Tongue (tissue), 2 donors: ENCODE data around the gene SIGLEC8. TPM values are rescaled to one million over a fixed set of nuclear protein-coding genes. Genes with fewer than 3 reads are reported as not detected.
"Not testable (repeated sequence)": the region's sequence is repeated elsewhere in the genome, so short reads cannot be mapped to it uniquely, and the experiment has no call there.

ENCODE experiments used
- DNase-seq: peaks from one replicate; pipeline ENCODE4 v3.0.0-alpha.2; 2015
- total RNA-seq: library from RNA; depleted of rRNA; stranded (reverse); fragments of >200 nt; gene quantifications from one replicate; pipeline ENCODE4 v1.2.3, GENCODE V29; 2014

Gene SIGLEC8
- not detected for total RNA-seq

DNA sequence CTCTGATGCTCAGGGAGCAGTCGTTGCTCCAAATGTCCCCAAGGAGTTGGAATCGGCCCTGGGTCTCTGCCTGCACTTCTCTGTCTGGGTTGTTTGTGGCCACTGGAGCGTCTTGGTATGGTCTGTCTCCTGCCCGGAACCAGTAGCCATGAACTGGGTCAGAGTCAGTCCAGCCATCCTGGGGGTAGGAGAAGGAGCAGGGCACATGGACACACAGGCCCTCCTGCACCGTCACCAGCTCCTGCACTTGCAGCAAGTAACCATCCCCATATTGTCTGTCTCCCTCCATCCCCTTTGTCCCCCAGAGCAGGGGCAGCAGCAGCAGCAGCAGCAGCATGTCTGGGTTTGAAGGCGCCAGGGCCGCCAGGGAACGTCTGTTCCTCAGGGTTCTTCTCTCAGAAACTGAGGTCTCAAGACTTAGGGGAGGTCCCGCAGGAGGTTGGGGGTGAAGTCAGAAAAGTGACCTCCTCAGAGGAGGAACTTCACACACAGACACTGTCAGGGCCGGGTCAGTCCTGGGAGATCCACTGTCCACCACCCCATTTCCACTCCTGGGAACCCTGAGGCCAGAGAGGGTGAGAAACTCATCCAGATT is at the start of gene SIGLEC8:
TSS of gene SIGLEC8 (minus strand) at position 404 of the 595 bp plus-strand sequence. CDS start at position 337, 67 bp downstream.
- DNase-seq: no peak

DNA sequence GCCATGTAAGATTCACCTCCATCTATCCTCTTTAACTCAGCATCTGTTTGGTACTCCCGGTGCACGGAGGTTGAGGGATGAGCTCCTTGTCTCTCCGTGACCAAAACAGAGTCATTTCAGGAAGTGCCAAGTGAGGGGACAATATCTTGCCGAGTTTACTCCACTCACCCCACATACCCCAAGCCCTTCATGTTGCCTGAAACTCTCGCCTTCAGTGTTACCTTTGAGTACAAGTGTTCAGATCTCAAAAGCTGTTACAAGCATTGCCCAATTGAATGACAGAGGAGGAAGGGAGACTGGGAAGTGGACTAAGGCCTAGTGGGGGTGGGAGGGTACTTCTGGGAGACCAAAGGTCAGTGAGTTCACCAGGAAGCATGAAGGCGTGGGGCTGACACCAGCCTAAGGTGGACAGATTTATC is 49.4 kb upstream of the SIGLEC8 start:
- no peak for DNase-seq

DNA sequence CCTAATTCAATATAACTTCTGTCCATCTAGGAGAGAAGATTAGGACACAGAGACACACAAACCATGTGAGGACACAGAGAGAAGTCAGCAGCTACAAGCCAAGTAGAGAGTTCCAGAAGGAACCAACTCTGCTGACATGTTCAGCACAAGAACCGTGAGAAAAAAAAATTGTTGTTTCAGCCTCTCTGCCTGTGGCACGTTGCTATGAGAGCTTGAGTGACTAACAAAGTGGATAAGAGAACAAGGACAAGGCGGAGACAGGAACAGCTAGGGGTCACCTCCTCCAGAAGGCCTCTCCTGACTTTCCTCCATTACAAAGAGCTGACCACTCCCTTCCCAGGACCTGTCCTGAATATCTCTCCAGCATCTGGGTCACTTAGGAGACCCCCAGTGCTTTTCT is 48.9 kb upstream of the SIGLEC8 start:
- DNase-seq: no peak

DNA sequence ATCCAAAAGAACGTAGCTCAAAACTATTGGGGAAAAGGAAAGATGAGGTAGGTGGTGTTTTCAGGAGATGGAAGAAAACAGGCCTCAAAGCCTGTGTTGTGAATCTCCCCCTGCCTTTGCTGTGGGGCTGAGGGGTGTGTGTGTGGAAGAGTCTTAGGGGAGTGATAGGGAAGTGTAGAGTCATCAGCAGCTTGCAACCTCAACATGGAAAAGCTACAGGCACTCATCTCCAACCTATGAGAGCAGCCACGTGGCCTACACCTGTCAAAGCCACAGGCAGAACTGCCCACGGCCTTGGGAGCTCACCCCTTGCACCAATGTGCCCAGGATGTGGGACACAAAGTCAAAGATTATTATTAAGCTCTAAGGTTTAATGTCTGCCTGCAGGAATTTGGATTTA is 47.6 kb upstream of the SIGLEC8 start:
- DNase-seq: no peak

DNA sequence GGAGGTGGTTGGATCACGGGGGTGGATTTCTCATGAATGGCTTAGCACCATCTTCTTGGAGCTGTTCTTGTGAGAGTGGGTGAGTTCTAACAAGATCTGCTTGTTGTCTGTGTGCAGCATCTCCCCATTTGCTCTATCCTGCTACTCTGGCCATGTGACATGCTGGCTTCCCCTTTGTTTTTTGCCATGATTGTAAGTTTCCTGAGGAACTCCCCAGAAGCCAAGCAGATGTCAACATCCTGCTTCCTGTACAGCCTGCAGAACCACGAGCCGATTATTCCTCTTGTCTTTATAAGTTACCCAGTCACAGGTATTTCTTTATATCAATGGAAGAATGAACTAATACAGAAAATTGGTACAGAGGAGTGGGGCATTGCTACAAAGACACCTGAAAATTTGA is 45.6 kb upstream of the SIGLEC8 start:
- no peak for DNase-seq

DNA sequence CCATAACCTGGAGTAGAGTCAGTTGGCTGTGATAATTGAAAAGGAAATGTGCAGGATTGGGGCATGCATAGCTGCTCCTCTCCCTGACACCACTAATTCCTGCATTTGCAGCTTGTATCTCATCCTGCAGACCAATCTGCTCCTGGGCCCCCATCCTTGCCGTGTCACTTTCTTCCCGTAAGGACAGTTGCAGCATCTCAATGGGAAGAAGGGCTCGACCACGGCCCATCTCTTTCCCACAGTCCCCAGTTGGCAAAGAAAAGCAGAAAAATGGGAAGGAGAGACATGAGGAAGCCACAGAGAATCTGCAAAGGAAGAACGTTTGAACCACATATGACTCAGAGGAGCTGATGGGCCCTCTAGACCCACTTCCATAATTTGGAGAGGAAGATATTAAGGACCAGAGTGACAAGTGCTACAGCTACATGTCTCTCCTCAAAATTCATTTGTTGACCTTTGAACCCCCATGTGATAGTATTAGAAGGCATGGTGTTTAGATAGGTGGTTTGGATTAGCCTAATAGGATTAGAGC is 45.1 kb upstream of the SIGLEC8 start:
- DNase-seq: no peak

DNA sequence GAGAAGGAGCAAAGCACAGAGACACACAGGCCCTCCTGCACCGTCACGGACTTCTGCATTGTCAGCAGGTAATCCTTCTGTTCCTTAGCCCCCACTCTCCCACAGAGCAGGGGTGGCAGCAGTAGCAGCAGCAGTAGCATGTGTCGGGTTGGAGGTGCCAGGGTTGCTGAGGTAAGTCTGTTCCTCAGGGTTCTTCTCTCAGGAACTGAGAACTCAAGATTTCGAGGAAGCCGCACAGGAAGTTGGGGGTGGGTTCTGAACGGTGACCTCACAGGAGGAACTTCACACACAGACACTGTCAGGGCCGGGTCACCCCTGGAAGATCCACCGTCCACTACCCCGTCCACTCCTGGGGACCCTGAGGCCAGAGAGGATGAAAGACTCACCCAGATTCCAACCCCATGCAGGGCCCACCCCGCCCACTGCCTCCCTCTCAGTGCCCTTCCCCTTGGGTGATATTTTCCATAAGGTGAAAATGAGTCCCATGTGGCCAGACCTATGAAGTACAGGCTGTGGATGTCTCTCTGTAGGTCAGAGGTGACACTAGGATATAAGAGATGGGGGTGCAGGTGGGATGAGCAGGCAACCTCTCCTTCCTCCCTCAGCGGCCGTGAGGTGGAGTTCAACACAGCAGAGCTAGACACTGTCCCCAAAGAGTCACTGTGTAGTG is 43.5 kb upstream of the SIGLEC8 start, which contains the start of gene SIGLEC12:
TSS of gene SIGLEC12 (minus strand) at position 207 of the 670 bp plus-strand sequence. CDS start at position 140, 67 bp downstream.
- DNase-seq: no peak

DNA sequence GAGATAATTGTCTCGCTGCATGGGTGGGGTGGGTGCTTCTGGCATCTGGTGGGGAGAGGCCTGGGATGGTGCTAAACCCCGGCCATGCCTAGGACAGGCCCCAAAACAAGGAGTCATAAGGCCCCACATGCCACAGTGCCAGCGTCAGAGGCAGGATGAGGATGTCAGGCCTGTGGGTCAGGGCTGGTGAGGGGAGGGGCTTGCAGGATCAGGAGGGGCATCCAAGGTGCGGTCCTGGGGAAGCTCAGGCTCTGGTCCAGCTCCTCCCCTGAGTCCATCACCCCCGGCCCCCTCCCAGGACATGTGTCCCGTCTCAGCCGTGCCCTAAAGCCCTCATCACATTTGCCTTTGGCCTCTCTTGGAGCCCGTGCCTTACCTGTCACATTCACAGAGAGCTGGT is 42.7 kb upstream of the SIGLEC8 start:
- not testable (repeated sequence) for DNase-seq

DNA sequence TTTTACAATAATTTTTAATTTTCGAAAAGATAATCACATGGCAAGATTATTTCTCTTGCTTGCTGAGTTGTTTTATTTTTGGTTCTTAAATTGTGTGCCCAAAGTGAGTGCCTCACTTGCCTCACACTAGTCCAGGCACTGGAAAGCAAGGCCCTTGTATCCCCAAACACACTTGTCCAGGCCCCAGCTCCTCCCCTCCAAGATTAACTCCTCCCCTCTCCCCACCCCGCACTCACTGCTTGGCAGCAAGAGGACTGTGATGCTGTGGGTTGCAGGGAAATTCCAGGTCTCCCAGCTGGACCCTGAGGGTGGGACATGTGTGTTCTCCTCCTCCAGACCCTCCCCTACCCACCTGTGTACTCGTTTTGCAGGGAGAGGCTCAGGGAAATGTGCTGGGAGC is 39.4 kb upstream of the SIGLEC8 start:
- DNase-seq: no peak

DNA sequence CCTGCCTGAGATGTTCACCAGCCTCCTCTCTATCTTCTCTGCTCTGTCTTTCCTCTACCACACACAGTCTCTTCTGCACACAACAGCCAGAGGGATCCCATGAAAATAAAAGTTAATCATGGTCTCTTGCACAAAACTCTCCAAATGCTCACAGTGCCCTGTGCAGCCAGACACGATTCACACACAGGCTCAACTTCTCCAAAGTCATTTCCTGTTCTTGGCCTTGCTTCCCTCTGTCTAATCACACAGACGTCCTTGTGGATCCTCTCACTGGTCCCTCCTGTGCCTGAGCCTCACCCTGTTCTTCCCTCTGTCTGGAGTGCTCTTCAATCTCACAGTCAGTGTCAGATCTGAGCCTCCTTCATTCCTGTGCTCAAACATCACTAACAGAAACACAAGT is 35.5 kb upstream of the SIGLEC8 start:
- DNase-seq: no peak

DNA sequence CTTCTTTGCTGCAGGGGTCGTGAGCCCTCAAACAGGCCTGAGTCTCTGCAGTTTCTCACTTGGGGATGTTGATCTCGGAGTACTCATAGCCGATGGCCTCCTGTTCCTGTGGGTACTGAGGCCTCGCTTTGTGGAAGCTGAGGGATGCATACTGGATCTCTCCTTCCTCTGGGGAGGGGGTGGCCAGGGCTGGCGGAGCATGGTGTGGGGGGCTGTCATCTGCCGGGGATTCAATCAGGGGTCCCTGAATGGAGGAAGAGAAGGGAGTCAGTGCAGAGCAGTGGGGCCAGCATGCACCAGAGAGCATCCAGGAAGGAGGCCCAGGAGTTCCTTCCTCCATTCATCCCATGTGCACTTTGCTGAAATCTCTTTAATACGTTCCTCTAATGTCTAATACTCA is 33.3 kb upstream of the SIGLEC8 start:
- no peak for DNase-seq

DNA sequence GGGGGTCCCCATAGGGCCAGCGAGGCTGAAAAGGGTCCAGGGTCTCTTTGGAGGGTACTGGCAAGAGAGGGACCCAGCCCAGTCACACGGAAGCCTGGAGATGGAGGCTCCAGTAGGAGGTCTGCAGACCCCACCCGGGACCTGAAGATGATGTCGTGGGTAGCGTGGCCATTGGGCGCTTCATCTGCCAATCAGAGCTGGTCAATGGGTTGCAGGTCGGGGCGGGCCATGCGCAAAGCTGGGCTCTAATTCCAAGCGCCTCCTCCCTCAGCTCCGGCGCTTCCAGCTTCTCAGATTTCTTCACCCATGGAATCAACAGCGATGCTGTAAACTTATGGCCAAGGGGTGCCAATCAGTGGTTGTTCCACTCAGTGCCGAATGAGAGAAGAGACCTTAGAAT is 32.4 kb upstream of the SIGLEC8 start:
- DNase-seq: no peak

DNA sequence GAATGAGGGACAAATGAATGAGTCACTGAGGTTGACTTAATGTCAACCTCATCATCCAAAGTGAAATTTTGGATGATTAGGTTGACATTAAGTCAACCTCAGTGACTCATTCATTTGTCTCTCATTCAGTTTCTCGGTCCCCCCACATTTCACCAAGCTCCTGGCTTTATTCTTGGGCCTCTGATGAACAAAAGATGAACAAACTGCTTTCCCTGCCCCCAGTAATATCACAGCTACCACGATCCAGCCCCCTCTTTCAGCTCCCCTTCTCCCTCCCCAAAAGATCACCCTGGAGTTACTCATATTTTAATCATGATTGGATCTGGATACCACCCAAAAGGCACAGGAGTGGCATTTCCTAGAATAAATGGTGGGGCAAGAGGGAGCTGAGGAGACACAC is 30.9 kb upstream of the SIGLEC8 start:
- no peak for DNase-seq

DNA sequence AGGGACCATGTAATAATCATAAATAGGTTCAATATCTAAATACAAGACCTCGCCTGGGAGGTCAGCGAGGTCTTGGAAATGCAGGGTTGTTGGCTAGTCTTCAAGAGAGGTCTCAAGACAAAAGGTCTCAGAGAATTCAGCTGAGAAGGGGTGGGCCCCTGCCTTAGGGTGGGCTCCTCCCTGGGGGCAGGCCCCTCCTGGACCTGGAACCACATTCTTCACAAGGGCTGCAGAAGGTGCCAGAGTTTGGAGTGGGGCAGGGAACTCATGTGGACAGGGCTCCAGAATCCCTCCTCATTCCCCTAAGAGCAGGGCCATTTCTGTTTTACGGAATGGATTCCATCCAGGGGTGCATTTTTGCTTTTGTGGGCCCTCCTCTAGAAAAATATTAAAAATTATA is 30.2 kb upstream of the SIGLEC8 start:
- DNase-seq: no peak

DNA sequence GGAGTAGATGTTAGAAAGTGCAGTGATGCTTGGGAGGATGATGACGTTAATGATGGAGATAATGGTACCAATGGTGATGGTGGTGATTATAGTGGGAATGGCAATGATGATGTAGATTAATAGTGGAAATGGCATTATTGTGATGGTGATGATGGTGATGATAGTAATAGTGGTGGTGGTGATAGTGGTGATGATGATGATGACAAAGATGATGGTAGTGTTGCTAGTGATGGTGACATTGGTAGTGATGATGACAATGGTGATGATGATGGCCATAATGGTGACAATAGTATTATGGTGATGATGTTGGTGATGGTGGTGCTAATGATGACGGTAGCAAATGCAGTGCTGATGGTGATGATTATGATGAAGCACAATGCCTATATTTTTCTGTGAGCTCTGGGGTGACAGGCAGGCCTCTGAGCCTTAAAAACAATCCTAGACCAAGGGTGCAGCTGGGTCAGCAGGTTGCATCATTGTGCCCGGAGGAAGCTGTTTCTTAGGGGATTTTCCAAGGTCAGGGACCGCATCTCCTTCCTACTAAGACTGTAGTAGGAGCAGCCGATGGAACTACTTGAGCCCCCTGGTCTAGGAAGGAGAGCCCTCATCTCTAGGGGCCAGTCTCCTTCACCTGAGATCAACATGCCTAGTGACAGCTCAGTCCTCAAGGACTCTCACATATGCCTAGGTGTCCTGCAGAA is 27.9 kb upstream of the SIGLEC8 start:
- no peak for DNase-seq

DNA sequence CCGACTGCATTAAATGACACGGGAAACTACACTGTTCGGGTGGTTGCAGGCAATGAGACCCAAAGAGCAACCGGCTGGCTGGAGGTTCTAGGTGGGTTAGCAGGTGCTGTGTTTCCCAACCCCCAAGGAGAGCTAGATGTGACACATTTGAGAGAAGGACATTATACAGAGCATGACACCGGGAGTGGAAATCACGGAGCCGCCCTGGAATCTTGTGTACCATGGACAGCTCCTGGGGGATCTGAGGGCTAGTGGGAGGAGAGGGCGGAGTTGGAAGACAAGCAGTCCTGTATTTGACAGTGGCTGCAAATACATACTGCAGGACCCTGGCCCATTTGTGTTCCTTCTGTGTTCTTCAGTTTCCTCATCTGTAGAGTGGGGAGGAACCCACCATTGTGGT is 22.3 kb upstream of the SIGLEC8 start:
- DNase-seq: peak; percentile 47

DNA sequence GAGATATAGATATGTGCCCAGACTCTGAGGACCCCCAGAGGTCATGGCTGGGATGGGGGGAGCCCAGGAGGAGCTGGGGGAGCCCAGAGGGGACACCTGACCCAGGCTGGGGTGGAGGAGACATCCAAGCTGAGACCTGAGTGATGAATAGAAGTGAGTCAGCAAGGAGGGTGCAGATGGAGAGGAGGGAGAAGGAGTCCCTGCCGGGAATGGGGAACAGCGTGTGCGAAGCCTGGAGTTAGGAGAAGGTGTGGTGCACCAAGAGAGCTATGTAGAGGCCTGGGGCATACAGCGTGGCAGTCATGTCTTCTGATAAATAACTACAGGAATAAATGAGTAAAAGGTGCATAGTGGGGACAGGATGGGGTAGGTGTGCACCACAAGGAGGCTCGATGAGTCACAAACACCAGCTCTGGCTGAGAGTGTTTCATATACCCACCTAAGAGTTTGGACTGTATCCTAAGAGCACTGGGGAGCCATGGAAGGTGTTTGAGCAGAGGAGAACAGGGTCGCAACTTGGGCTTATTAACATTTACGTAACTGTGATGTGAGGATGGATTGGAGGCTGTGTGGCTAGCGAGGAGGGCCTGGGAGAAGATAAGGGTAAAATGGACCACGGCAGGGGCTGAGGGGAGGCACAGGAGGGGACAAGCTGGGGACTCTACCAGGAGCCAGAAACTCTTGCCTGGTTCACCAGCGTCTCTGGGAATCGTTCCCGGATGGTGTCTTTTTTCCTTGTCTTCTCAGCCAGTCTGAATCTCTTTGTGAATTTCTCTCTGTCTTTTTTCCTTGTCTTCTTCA is 21.5 kb upstream of the SIGLEC8 start:
- no peak for DNase-seq

DNA sequence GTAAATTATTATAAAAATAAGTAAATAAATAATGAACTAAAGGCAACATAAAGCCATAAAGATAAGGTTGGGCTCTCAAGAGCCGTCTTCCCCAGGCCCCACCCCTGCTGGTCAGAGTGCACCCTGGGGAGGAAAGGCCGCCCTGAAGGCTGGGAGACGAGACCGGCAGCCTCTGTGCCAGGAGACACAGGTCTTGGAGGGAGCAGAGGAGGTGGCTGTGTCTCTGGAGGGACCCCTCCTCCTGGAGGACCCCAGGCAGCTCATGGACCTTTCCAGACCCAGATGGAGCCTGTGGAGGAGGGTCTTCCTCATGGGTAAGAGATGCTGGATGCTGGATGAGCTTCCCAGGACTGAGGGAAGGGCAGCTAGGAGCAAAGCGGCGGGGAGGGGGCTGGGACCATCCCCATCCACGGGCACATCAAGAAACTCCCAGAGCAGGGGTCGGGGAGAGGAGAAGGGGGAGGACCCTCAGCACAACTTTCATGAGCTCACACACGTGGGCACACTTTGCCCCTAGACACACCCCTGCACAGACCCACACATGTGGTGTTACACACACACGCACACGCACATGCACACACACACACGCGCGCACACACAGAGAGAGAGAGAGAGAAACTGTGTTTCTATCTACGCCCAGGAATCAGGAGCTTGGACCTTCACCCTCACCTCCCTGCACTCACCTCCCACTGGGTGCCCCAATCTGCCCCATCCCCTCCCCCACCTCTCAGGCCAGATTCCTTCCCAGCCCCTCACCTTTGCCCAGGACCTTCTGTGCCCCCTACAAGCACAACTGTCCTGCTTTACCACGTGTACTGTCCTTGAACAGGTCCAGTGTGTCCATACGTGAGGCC is 20.4 kb upstream of the SIGLEC8 start, which contains the start of gene CEACAM18:
TSS of gene CEACAM18 (plus strand) at position 159 of the 854 bp plus-strand sequence.
- DNase-seq: no peak

DNA sequence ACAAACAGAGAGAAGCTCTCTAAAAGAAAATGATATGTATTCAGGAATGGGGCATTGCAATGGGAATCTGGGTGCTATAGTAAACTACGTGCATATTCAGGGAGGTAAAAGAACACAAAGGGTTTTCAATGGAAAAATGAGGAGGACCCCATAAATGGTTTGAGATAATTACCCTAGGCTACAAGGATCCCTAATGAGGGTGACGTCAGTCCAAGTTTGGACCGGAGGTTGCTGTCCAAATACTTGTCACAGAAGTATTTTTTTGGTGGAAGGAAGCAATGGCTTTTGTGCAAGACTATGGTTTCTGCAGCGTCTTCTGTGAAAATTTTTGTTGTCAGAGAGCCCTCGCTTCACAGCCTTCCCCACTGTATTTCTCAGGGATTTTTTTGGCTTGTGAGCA is 19.1 kb upstream of the SIGLEC8 start:
- DNase-seq: no peak

DNA sequence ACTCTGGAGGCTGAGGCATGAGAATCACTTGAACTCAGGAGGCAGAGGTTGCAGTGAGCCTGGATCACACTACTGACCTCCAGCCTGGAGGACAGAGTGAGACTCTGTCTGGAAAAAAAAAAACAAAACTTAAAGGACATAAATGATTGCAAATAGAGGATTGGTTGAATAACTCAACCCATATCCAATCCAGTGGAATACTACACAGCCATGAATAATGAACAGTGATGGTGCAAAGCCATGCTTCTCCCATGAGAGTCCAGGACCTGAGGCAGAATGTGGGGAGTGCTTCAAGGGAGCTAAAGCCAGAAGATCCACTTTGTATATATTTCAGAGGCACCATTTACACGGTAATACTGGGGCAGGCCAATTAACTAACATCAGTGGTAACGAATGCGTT is 17.9 kb upstream of the SIGLEC8 start:
- no peak for DNase-seq

DNA sequence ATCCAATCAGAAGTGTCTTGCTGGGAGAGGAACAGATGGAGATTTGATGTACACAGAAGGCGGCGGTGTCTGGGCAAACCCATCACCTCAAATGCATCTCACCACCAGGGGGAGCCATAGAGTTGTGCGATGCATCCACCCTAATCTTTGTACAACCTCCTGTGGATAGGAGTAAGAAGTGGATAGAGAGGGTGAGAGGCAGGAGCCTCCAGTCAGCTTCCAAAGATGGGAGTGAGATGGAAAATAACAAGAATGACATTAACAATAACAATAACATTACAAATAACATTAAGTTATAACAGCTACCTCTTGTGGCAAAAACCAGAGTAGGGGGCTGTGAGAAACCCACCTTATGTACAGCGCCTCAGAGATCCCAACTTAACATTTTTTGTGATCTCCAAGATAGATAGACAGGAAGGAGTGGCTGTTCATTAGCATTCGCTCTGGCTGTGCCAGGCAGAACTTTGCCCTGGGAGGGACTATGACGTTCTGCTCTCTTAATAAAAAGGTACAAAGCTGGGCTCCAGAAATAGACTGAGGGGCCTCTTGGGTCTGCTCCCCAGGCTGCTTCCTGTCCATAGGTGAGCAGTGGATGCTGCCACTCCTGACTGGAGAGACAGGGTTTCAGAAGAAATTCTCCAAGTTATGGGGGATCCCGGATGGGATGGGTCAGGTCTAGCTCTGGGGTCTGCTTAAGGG is 14.9 kb upstream of the SIGLEC8 start:
- DNase-seq: peak; percentile 78
